GM06990 (cell line): Measurements from ENCODE around the gene GEMIN7.

Experiments used
- DNase-seq: peaks from one replicate; pipeline ENCODE4 v3.0.0-alpha.2; 2011; ENCODE audit not compliant: insufficient read length; ENCODE audit errors: extremely low read depth
- H3K27me3 ChIP-seq: replicated peaks from 2 replicates; pipeline ENCODE4 v1.6.0; 2011; ENCODE audit warnings: low read length; ENCODE audit not compliant: control insufficient read depth, insufficient read depth
- H3K36me3 ChIP-seq: 2 replicates; pipeline ENCODE4 v1.5.1; 2011; ENCODE audit warnings: low read length; ENCODE audit not compliant: control insufficient read depth, insufficient read depth
- H3K4me3 ChIP-seq: replicated peaks from 2 replicates; pipeline ENCODE4 v1.5.1; 2011; ENCODE audit warnings: low read depth, mild to moderate bottlenecking, control low read depth, low read length
- CTCF ChIP-seq: IDR thresholded peaks from 2 replicates; pipeline ENCODE4 v1.5.1; 2011; ENCODE audit warnings: low read length, control low read depth, mild to moderate bottlenecking, inconsistent platforms; ENCODE audit not compliant: insufficient read depth, poor library complexity, severe bottlenecking

GEMIN7 gene

GRCh38 chr19:45094137-45094536 lies 15.1 kb downstream of the GEMIN7 start:
- TF ChIP-seq CTCF, result no peak
- DNase-seq, result no peak
- Histone ChIP-seq H3K4me3 (peak overlapping the region; percentile 66), H3K27me3 (no peaks in the 10 kb centered on the region), H3K36me3 (peaks cover 14% of the 10 kb centered on the region)

GRCh38 chr19:45094707-45095106 lies 15.6 kb downstream of the GEMIN7 start:
- Histone ChIP-seq H3K4me3 (peak overlapping the region; percentile 66; the same call in 1 of the 2 replicates), H3K36me3 (peaks cover 14% of the 10 kb centered on the region), H3K27me3 (no peaks in the 10 kb centered on the region)
- no peak for DNase-seq
- no peak for TF ChIP-seq CTCF

- no peak for DNase-seq
- Histone ChIP-seq H3K4me3 (no peak overlapping the region), H3K27me3 (no peaks in the 10 kb centered on the region), H3K36me3 (peaks cover 10% of the 10 kb centered on the region)
- no peak for TF ChIP-seq CTCF
Measured at GRCh38 chr19:45095496-45096413, 16.7 kb downstream of the GEMIN7 start.

- no peak for TF ChIP-seq CTCF
- Histone ChIP-seq H3K27me3 (no peaks in the 10 kb centered on the region), H3K4me3 (no peak overlapping the region), H3K36me3 (peaks cover 5% of the 10 kb centered on the region)
- no peak for DNase-seq
Measured at GRCh38 chr19:45096700-45097099, 17.6 kb downstream of the GEMIN7 start.

- peaks cover 5% of the 10 kb centered on the region for H3K36me3 ChIP-seq
- no peak for DNase-seq
Measured at GRCh38 chr19:45097450-45097775, 18.4 kb downstream of the GEMIN7 start.

More at GRCh38 chr19:45097450-45097775, 18.4 kb downstream of the GEMIN7 start:
- H3K27me3 ChIP-seq, result no peaks in the 10 kb centered on the region
- no peak for TF ChIP-seq CTCF
- no peak overlapping the region for H3K4me3 ChIP-seq
